Stimulated activated CD8-positive, alpha-beta memory T cell treated with anti-CD3 and anti-CD28 coated beads, Interleukin-12 subunit alpha, Interleukin-12 subunit beta, amount 100 ng/mL, for 24 hours (primary cell): ENCODE measurements around the gene SLC9A9.

Experiments used
- DNase-seq: peaks from one replicate; pipeline ENCODE4 v3.0.0-alpha.2; 2020; ENCODE audit errors: extremely low read depth

SLC9A9 gene

DNA sequence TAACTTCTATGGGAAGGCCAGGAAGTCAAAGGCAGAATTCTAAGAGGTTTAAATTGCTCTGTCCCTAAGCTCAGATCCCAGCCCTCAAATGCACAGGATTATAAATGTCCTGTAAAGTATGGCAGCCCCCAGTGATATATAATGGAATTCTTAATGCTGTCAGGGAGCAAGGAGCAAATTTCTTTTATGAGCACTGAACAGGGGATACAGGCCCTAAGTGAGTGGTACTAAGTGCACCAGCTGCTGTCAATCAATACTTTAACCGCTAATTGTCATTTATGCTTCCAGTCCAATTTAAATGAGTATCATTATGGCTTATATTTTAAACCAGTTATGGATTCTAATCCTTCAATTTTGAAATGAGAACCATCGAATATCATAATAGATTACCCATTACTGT is 4.7 kb downstream of the SLC9A9 start:
- DNase-seq, result no peak

GRCh38 chr3:143840636-143841035 is 7.6 kb downstream of the SLC9A9 start:
- DNase-seq, result no peak

DNA sequence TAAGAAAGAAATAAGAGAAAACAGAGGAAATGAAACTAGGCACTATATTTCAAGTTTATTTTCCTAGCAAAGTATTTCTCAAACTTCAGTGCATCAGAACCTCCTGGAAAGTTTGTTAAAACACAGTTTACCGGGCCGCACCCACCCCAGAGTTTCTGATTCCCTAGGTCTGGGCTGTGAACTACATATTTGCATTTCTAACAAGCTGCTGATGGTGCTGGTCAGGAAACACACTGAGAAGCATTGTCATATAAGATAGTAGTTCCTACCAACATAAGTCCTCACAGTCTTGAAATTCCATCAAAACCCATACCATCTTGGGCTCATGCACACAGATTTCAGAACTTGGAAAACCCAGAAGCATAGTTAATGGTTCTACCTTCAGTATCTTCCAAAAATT is 8.3 kb downstream of the SLC9A9 start:
- DNase-seq, result no peak

GRCh38 chr3:143837076-143837475 is 11.2 kb downstream of the SLC9A9 start:
- DNase-seq, result no peak

DNA sequence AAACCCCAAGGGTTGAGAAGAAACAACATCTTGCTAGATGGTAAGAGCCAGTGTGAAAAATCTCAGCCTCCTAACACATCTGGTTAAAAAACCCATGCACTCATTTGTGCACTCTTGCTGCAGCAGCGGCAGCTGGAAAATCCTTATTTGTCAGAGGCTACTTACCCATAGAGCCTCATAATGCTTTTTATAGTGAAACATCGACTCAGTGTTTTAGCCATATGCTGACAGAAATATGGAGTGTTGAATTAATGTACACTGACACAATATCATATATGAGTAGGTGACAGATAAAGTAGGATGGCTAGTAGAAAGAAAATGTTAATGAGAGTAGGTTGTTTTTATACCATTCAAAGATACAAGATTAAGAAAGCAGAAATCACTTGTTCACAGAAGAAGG is 13.0 kb downstream of the SLC9A9 start:
- no peak for DNase-seq

GRCh38 chr3:143832433-143832832 is 15.8 kb downstream of the SLC9A9 start:
- no peak for DNase-seq

DNA sequence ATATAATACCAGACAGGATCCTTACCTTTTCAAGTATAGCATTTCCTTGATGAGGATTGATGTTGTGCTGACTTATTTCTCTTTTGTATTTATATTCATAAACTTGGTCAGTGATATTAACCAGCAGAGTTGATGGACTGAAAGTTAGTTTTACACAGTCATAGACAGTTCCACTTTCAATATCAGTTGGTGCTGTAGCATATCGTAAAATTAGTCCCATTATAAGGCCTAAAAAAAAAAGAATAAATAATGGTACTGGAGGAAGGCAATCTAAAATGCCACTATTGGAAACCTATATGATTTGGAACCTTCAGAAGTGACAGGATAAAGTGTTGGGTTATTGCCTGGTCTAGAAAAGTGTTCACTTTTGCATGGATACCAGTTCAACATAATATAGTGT is 16.3 kb downstream of the SLC9A9 start:
- DNase-seq, result no peak

DNA sequence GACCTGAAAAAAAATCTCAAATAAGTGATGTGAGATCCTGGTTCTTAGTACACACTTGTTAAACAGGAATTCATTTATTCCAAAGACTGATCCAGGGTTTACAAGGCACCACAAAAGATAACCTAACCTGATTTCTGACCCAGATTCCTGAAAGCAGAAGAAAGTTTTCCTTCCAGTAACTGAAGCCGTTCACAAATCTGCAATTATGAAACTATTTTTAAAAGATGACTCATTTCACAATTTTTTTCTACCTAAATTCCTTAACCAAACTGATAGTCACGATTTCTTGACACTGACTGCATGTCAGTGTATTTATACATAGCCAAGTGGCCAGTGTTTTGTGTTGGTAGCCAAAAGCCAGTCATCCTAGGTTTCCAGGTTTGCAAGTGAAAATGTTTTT is 17.1 kb downstream of the SLC9A9 start:
- DNase-seq, result no peak

GRCh38 chr3:143830786-143831185 is 17.5 kb downstream of the SLC9A9 start:
- DNase-seq, result no peak

DNA sequence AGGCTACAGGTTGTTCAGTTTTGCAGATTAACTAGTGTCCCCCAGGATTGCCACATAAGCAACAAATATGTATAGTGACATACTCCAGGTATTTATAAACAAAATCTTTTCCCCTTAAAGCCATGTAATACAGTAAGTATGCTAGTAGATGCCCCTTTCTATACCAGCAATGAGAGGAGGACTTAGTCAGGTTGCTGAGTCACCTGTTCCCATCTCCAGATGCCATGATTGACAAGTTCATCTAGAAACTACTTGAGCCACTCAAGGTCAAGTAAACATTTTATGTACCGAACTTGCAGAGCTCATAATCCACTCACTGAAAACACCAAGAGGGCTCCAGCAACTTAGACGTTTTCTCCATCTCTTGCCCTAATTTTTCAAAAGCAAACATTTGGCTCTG is 18.2 kb downstream of the SLC9A9 start:
- DNase-seq, result no peak

DNA sequence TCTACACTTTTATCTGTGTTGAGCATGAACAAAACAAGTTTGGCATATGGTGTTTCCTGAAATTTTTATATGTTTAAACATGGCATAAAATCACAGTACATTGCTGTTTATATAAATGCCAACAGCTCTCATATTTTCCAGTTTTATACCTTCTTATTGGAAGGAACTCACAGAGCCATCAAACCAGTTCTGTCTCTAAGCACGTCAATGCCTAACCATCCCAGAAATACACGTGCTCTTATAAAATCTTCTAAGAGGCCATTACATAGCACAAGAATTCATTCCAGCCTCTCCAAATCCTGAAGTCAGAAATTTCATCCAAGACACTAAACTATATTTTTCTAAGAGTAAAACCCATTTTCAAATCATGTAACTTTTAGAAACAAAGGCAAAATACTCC is 20.8 kb downstream of the SLC9A9 start:
- DNase-seq, result no peak

DNA sequence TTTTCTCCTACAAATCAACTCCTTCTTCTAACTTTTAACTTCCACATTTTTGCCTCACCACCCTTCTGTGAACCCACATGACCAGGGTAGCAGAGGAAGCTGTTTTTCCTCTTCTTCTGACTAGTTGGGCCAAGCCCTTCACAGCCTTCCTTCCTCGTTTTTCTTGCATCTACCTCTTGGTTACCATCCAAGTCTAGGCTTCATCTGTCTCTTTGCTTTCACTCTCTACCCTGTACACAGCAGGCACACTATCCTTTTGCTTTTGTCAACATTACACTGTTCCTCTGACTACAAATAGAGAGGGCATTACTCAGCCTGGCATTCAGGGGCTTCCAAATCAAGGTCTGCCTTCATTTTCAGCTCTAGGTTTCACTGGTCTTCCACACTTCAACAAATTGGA is 22.0 kb downstream of the SLC9A9 start:
- DNase-seq, result no peak

GRCh38 chr3:143825513-143825912 is 22.8 kb downstream of the SLC9A9 start:
- DNase-seq, result no peak

DNA sequence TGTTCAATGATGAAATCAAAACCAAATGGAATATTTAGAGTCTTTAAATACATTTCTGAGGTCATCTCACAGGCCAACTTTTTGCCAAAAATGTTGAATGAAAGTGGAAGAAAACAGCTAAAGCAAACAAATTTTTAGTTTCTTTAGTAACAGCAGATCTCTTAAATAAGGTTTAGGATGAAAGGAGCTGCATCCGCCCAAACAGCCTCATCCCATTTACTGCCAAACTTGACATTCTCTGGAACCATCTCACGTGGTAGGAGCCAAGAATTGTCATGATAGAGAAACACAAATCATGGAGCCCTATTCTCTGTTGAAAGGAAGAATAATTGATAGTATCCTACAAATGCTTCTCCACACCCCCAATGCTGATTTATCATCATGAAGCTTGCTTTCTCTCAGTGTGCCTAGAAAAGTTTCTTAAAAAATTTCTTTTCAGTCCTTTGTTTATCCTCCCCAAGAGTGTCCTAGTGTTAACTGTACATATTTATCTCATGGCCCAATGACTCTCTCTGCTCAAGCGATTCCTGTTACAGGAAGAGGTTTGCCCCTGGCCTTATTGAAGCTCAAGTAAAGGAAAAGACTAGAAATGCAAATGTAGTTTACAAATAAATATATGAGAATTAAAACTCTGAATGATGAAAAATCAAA is 23.4 kb downstream of the SLC9A9 start:
- DNase-seq, result no peak

DNA sequence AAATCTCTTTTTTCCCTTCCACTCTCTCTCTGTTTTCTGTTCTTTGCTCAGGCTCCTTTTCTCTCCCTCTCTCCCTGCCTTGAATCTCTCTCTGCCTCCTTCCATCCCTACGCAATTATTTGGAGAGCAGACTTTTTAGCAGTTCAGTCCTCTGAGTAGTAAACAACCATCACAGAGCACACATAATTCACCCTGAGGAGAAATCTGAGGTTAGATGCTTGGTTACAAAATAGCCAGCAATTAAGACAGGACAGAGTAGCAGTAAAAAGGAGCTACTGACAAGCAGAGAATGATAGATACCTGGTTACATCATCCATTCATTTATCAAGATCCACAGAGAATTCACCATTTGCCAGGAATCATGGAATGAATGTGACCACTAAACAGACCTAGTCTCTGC is 25.5 kb downstream of the SLC9A9 start:
- no peak for DNase-seq

DNA sequence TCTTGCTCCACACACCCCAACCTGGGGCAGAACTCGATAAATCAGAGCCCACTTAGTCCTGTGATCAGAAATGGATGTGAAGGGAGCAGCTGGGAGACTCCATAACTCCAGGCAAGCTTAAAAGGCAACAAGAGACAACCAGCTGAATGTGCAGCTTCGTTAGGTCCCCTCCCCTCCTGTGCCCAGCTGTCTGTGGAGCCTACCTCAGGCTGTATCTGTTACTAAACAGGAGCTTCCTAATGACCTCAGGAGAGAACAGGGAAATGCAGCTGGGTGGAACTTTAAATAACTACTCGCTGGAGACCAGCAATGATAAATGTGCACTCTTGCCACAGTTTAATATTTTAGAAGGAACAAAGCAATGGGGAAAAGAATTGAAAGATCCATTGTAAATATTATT is 25.9 kb downstream of the SLC9A9 start:
- no peak for DNase-seq

DNA sequence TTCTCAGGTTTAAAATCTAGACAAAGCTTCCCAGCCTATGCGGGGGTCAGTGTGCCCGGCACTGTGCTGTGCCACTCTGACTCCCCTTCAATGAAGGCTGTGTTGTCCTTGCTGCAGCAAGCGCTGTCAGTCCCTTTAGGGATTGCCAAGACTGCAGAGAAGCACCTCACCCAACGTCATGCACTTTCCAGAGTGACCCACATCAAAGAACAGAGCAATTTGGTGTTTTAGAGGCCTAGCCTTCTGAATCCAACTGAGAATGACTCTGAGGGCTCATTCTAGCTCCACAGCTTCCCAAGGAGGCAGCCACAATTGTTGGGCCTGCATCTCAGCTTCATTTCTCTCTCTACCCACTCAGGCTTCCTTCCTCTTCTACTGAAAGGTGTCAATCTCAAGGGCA is 26.4 kb downstream of the SLC9A9 start:
- no peak for DNase-seq

GRCh38 chr3:143820466-143821221 is 27.6 kb downstream of the SLC9A9 start:
- no peak for DNase-seq

- no peak for DNase-seq
Observed at GRCh38 chr3:143819890-143820289, 28.4 kb downstream of the SLC9A9 start.

DNA sequence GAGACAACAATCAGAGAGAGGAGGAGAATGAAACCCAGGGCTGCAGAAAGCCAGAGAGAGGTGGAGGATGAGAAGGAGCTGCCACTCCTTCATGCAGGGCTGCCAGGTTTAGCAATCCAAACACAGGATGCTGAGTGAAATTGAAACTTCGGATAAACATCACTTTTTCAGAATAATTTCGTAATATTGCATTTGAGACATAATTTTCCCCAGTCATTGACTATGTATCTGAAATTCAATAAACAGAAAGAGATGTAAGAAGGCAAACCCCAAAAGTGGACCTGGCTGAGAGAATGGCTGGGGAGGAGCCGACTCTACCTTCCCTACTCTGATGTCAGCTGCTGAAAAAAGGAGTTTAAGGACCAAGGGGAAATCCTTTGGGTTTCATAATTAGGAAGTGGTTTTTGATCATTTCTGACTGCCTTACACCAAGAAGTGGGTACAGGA is 33.8 kb downstream of the SLC9A9 start:
- DNase-seq, result no peak

GRCh38 chr3:143812481-143812880 is 35.8 kb downstream of the SLC9A9 start:
- no peak for DNase-seq

GRCh38 chr3:143811602-143812001 is 36.7 kb downstream of the SLC9A9 start:
- DNase-seq, result no peak

DNA sequence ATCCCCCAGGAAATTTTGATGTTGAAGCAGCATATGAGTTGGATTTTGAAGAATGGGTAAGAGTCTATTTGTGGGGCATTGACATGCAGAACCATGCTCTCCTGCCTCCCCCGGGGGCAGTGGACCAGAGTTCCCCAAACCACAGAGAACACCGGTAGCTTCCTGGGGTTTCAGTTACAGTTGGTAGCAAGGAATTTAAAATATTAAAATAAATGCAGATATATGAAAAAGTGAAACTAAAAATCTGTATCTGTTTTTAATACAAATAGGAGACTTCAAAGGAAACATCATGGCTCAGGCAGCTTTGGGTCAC is 37.4 kb downstream of the SLC9A9 start:
- no peak for DNase-seq
